Epidermal melanocyte (primary cell): ENCODE results near the gene SEMA3E.
"Not testable (repeated sequence)": the region's sequence is repeated elsewhere in the genome, so short reads cannot be mapped to it uniquely, and the experiment has no call there.

Experiments
- DNase-seq: peaks from one replicate; pipeline ENCODE4 v3.0.0; 2011; ENCODE audit warnings: low spot score; ENCODE audit not compliant: insufficient read length

The SEMA3E gene

GRCh38 chr7:83559887-83560286 lies 89.1 kb downstream of the SEMA3E start:
- DNase-seq = no peak

- DNase-seq = not testable (repeated sequence)
Measured at GRCh38 chr7:83552556-83552955, 96.4 kb downstream of the SEMA3E start.

- DNase-seq = no peak
Measured at GRCh38 chr7:83550100-83550499, 98.8 kb downstream of the SEMA3E start.

- no peak for DNase-seq
Measured at GRCh38 chr7:83548250-83548649, 100.7 kb downstream of the SEMA3E start.

GRCh38 chr7:83547526-83547925 lies 101.4 kb downstream of the SEMA3E start:
- no peak for DNase-seq

GRCh38 chr7:83546586-83546985 lies 102.4 kb downstream of the SEMA3E start:
- DNase-seq = no peak

GRCh38 chr7:83541187-83541960 lies 107.6 kb downstream of the SEMA3E start:
- DNase-seq = no peak

GRCh38 chr7:83534488-83534887 lies 114.5 kb downstream of the SEMA3E start:
- DNase-seq = no peak

GRCh38 chr7:83532219-83532618 lies 116.7 kb downstream of the SEMA3E start:
- DNase-seq = no peak

- no peak for DNase-seq
Measured at GRCh38 chr7:83531766-83532165, 117.2 kb downstream of the SEMA3E start.

- DNase-seq = no peak
Measured at GRCh38 chr7:83528925-83529423, 120.0 kb downstream of the SEMA3E start.

GRCh38 chr7:83524277-83525075 lies 124.5 kb downstream of the SEMA3E start:
- no peak for DNase-seq

GRCh38 chr7:83520726-83521125 lies 128.2 kb downstream of the SEMA3E start:
- no peak for DNase-seq

- DNase-seq = no peak
Measured at GRCh38 chr7:83519240-83519639, 129.7 kb downstream of the SEMA3E start.

- no peak for DNase-seq
Measured at GRCh38 chr7:83517035-83517700, 131.8 kb downstream of the SEMA3E start.

GRCh38 chr7:83514977-83515376 lies 134.0 kb downstream of the SEMA3E start:
- DNase-seq = no peak

- DNase-seq = no peak
Measured at GRCh38 chr7:83509255-83510021, 139.5 kb downstream of the SEMA3E start.

- DNase-seq = no peak
Measured at GRCh38 chr7:83504330-83504729, 144.6 kb downstream of the SEMA3E start.

- DNase-seq = no peak
Measured at GRCh38 chr7:83502636-83503035, 146.3 kb downstream of the SEMA3E start.

- no peak for DNase-seq
Measured at GRCh38 chr7:83494683-83495082, 154.3 kb downstream of the SEMA3E start.

GRCh38 chr7:83492802-83493201 lies 156.1 kb downstream of the SEMA3E start:
- no peak for DNase-seq
